NCI-H2081 (cell line): ENCODE results near the gene BBS4.
"Not testable (repeated sequence)": the region's sequence is repeated elsewhere in the genome, so short reads cannot be mapped to it uniquely, and the experiment has no call there.

Experiments used
- DNase-seq, 2 experiments: peaks; one replicate each; lab custom pipeline; 2025; lab: John Stamatoyannopoulos, UW

Gene BBS4

DNA sequence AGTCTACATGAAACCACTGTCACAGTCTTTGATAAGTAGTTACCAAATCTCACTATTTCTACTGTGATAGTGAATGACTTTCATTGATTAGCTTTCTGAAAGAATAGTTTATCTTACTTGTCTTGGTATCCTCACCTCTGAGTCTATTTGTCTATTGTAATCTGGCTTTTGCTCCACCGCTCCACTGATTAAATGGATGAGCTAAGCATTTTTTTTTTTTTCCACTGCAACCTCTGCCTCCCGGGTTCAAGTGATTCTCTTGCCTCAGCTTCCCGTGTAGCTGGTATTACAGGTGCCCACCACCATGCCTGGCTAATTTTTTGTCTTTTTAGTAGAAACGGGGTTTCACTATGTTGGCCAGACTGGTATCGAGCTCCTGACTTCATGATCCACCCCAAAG lies 12.9 kb downstream of the BBS4 start:
- no peak for DNase-seq

DNA sequence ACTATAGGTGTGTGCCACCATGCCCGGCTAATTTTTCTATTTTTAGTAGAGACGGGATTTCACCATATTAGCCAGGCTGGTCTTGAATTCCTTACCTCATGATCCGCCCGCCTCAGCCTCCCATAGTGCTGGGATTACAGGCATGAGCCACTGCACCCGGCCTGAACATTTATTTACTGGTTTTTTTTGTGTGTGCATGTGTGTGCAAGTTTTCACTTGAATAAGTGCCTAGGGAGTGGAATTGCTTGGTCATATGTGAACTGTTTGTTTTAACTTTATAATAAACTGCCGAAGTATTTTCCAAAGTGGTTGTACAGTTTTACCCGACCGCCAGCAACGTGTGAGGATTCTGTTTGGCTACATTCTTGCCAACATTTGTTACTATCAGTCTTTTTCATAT lies 14.1 kb downstream of the BBS4 start:
- DNase-seq: no peak

DNA sequence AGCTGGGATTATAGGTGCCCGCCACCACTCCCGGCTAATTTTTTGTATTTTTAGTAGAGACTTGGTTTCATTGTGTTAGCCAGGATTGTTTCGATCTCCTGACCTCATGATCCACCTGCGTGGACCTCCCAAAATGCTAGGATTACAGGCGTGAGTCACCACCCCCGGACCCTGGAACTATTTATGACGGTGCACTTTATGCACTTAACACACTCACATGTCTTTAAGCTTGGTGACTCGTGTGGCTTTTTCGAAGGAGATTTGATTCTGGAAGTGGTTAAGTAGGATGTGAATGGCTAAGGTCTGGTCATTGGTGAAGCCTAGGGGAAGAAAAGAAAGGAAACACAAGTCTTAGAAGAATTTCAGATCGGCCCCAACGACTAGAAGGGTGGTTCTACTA lies 20.3 kb downstream of the BBS4 start:
- DNase-seq: no peak

DNA sequence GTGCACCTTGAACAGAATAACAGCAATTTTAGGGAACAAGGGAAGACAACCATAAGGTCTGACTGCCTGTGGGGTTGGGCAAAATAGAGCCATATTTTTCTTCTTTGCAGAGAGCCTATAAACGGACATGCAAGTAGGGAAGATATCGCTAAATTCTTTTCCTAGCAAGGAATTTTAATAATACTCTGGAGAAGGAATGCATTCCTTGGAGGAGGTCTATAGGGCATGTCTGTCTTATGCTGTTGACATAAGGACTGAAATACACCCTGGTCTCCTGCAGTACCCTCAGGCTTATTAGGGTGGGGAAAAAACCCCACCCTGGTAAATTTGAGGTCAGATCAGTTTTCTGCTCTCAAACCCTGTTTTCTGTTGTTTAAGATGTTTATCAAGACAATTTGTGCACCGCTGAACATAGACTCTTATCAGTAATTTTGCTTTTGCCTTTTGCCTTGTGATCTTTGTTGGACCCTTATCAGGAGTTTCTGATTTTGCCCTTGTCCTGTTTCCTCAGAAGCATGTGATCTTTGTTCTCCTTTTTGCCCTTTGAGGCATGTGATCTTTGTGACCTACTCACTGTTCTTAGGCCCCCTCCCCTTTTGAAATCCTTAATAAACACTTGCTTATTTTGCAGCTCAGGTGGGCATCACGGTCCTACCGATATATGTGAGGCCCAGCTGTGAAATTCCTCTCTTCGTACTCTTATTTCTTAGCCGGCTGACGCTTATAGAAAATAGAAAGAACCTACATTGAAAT lies 22.7 kb downstream of the BBS4 start:
- DNase-seq: not testable (repeated sequence)

DNA sequence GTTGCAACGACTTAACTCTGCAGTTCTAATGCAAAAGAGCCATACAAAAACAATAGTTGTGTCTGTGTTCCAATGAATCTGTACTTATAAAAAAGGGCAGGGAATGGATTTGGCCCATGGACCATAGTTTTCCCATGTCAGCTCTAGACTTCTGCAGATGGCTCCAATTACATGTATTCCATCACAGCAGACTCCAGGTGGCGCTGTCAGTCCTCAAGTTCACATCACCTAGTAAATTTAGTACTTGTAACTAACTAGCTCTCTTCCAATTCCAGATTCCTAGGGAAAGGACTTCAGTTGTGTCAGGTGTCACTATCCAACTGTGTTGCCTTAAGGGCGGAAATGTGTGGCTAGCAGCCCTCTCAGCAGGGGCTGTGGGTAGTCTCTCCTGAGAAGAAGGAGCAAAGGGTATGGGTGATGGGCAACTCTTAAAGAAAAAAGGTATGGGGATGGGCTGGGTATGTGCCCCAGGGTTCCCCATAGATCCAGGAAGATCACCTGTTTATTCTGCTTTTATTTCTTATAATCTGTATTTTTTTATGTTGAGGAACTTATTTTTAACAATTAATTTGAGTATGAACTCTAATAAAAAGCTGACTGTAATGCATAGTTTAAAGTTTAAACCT lies 36.2 kb downstream of the BBS4 start:
- peak; percentile 58 to 62 for DNase-seq

DNA sequence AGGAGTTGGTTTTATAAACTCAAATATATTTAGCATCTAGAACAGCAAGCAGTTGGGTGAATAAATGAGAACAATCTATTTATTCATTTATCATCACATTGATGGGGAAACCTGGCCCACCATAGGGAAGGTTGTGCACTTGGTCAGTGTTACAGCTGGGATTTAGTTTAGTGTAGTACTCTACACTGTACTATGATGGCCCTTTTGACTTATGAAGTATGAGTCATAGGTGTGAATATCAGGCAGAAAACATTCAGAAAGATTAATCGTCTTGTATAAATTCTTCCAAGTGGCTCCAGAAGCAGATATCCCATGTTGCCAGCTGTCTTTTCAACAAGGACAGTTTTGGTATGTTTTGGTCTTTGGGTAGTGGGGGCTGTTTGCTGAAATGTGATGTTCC lies 38.0 kb downstream of the BBS4 start:
- no peak for DNase-seq

DNA sequence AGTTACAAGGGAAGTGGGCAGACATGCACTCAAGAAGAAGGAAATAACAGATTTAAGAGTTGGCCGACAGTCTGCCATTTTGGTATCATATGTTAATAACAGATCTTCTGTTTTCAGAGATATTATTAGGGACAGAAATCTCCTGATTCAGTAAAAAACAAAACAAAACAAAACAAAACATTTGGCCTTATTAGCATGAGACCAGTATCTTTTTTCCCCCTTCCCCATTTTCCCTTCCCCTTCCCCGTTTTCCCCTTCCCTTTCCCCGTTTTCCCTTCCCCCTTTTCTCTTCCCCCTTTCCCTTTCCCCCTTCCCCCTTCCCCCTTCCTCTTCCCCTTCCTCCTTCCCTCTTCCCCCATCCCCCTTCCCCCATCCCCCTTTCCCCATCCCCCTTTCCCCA lies 39.4 kb downstream of the BBS4 start:
- no peak for DNase-seq

DNA sequence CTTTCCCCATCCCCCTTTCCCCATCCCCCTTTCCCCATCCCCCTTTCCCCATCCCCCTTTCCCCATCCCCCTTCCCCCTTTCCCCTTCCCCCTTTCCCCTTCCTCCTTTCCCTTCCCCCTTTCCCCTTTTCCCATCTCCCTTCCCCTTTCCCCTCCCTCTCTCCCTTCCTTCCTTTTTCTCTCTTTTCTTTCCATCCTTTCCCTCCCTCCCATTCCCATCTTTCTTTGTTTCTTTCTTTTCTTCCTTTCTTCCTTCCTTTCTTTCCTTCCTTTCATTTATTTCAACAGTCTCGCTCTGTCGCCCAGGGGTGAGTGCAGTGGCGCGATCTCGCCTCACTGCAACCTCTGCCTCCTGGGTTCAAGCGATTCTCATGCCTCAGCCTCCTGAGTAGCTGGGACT lies 39.8 kb downstream of the BBS4 start:
- not testable (repeated sequence) for DNase-seq

DNA sequence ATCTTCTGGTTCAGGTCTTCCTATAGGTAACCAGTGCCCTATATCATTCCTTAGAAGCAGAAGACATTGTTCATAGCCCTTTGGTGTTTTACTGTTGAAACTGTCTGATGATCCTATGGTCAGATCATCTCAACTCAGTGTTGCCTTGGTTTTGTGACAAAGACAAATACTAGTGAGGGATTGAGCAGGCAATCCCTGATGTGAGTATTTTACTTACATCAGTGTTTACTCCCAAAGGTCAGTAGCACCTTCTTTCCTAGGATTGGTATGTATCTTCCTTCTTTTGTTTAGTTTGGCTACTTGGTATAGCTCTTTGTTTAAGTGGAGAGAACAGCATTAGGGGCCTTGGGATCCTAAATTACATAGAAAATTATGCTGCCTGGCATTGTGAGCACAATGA lies 41.1 kb downstream of the BBS4 start:
- no peak for DNase-seq

DNA sequence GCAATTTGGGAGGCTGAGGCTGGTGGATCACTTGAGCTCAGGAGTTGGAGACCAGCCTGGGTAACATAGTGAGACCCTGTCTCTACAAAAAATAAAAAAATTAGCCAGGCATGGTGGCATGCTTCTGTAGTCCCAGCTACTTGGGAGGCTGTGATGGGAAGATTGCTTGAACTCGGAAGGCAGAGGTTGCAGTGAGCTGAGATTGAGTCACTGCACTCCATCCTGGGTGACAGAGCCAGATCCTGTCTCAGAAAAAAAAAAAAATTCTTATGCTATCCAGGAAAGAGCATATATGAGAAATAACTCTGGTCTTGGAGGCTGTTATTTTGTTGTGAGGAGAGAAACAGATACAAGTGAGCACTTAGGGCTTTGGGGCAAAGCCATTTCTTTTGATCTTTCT lies 42.2 kb downstream of the BBS4 start:
- DNase-seq: not testable (repeated sequence)

DNA sequence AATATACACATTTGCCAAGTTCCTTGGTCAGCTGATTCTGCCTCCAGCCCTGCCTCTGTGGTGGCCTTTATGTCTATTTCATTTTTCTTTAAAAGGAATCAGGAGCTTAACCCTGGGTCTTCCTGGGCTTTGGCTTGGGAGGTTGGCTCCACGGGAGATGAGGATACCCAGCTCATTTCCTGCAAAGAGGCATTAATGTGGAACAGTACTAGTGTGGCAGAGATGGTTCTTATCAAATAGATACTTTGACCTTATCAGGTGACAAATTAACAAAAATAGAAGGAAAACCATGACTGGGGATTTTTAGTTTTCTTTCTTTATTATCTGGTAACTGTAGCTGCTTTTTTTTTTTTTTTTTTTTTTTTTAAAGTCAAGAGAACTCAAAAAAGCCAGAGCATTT lies 42.8 kb downstream of the BBS4 start:
- DNase-seq: no peak

DNA sequence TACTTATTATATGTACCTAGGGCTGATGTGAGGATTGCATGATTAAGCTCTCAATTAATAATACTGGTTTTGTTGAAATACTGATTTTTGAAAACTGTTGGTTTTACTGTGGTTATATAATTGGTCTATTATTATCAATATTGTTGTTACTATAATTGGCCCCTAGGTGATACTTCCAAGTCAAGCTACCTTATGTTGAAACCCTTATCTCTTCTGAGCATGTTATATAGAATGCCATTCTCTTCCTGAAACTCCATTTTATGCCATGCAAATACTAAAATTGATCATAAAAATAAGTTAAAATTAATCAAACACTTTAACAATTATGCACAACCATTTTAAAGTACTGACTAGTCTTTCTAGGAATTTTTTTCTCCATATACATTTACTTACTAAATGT lies 46.1 kb downstream of the BBS4 start:
- DNase-seq: no peak

DNA sequence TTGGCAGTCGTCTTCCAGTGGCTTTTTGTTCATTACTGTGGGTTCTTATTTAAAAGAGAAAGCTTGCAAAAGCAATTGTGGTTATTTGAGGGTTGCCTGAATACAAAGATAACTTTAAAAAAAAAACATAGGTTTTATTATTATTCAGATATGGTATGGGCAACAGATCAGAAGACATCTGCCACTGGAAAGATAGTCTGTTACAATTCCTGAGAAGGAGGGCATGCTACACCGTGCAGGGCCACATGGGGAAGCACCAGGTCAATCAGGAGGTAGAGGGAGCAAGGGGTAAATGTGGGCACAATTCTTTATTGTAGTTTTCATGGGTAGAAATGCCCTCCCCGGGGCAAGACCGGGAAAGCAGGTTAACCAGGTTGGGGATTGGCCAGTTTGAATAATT lies 46.5 kb downstream of the BBS4 start:
- DNase-seq: no peak

DNA sequence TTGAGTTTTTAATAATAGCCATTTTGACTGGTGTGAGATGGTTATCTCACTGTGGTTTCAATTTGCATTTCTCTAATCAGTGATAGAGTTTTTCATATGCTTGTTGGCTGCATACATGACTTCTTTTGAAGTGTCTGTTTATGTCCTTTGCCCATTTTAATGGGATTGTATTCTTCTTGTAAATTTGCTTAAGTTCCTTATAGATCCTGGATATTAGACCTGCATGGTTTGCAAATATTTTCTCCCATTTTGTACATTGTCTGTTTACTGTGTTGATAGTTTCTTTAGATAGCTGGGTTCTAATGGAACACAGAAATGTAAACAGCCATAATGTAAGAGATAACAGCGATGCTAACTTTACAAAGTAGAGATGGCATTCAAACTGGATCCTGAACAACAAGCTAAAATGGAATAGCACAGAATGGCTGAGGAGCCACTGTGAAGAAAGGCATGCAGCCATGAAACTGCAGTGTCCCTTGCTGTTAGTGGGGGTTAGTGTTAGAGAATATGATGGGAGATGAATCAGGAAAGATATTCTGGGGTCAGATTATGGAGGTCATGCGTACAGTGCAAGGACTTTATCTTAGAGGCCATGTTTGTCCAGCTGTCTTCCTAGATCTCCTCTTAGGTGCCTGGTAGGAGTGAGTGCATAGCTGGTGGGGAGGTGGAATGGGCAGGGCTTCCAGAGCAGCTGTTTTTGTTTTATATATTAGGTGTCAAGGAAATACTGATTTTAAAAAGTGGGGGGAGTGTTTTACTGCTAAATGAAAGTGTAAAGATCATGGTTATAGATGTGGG lies 48.1 kb downstream of the BBS4 start:
- no peak for DNase-seq

DNA sequence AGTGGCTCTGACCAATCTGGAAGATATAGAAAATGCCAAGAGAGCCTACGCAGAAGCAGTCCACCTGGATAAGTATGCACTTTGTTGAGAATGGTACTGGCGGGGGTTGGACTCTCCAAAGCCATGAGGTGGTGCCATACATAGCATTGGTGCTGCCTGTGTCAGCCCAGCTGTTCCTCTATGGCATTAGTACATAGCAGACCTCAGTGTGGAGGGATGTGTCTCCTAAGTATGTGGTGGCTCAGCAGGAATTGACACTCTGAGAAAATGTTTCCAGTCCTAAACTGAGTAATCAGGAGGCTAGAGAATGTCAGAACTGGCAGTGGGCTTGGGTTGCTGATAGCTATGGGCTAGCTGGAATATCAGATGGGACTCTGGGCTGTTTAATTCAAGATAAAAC lies 49.1 kb downstream of the BBS4 start:
- no peak for DNase-seq

DNA sequence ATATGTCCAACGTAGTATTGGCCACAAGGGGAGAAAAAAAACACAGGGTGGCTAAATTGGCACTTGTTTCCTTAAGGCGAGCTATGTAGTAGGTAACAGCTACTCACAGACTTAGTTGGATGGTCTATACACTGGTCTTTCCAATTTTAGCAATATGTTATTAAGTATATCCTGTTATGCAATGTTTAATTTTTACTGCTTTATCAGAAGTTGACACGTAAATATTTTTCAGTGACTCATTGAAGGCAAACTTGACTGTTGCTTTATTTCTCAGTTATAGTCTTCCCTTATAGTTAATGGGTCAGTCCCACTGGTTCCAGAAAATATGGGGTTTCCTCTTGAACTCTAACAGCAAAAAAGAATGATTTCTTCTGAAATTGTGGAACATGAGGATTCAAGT lies 51.1 kb downstream of the BBS4 start:
- no peak for DNase-seq

DNA sequence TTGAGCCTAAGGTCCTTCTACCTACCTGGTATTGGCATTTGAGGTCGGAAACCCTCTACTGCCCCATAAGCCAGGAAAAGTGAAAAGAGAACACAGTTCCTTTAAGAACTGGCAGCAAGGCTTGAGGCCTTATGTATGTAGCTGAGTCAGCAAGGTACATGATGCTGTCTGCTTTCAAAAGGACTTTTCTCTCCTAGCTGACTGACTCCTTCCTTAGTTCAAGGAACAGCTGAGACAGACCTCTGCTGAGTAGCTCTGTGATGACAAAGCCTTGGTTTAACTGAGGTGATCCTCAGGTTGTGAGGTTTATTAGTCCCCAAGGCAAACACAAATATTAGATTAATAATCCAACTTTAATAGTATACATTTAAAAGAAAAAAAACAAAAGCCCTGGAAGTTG lies 51.7 kb downstream of the BBS4 start:
- no peak for DNase-seq

DNA sequence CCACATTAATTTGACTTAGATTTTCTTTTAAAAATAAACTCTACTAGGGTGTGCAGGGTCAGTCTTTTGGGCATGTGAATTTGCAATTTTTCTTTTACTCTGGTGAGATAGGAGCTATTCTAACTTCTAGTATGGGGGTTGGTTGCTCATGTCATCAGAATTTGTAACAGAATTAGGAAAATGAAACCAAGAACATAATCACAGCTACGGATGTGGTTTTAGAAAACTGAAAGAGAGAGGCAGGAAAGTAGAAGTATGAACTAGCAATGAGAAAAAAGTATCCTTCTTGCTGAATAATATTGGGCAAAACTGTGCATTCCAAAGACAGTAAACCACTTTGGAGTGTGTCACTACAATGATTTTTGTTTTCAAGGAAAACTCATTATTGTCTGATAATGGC lies 54.2 kb downstream of the BBS4 start:
- DNase-seq: no peak

DNA sequence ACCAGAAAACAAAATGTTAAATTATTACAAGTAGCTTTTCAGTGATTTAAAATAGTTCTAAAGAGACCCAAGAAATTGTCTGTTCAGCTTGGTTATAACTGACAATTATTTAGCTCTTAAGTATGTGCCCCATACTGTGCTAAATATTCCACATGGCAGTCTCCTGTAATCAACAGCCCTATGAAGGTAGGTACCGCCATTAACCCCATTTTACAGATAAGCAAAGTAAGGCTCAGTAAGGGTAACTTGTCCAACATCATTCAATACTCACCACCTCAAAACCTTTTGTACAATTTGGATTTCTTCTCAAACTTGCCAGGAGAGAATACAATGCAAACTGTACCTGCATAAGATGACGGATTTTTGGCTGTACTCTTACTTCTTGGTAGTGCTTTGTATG lies 63.7 kb downstream of the BBS4 start:
- DNase-seq: no peak

DNA sequence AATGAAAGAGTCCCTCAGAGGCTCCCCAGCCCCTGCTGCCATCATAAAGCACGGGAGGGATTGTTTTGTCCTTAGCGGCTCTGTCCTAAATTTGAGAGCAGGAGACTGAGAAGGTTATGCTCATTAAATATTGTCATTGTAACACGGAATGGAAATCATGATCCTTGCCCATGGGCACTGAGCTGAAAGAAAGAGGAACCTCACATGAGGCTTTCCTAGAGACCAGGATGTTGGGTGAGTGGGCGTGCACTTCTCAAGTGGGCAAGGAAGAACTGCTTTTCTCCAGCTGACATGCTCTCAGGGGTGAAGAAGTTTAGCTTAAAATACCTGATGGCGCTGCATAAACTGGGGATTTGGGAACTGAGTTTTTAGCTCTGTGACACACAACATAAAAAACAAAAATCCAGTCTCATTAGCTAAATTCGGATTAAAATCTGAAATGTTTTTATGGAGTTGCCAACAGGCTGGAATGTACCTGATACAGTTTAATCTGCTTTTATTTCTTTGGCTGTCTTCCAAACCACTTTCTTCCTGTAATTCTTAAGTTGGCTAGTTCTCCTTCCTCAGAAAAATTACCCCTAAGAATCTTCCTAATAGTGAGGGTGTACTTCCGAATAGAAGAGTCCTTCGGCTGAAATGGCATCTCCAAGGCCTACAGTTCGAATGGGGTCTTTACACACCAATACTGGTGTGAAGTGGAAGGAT lies 65.9 kb downstream of the BBS4 start:
- no peak for DNase-seq

DNA sequence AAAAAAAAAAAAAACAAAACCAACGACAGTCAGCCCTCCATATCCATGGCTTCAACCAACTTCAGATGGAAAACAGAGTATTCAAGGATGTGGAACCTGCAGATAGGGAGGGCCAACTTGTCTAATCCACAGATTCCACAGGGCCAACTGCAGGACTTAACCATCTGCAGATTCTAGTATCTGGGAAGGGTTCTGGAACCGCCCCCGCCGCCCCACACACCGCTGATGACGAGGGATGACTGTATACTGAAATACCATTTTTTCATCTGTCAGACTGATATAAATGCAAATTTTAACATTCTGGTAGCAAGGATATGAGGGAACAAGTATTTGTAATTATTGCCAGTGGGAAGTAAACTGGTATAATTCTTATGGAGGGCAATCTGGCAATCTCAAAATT lies 68.1 kb downstream of the BBS4 start:
- DNase-seq: no peak

DNA sequence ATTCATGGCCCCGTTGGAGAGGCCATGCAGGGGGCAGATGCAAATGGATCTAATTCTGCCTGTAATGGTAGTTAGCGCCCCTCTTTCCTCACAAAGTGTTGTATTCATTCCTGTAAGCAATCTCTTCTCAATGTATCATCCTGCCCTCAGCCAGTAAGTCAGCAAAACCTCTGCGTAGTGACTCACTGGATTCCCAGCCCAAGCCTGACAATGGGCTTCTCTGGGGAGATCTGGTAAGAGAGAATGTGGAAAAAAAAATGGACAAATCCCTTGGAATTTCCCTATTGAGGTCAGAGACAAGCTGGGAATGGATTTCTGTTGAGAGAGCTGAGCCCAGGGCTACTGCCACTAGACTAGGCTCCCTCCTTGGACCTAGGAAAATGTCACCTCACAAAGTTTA lies 72.2 kb downstream of the BBS4 start:
- no peak for DNase-seq
